ENCODE data around the gene TMEM217.
"Not testable (repeated sequence)": the region's sequence is repeated elsewhere in the genome, so short reads cannot be mapped to it uniquely, and the experiment has no call there.

TMEM217 gene

DNA sequence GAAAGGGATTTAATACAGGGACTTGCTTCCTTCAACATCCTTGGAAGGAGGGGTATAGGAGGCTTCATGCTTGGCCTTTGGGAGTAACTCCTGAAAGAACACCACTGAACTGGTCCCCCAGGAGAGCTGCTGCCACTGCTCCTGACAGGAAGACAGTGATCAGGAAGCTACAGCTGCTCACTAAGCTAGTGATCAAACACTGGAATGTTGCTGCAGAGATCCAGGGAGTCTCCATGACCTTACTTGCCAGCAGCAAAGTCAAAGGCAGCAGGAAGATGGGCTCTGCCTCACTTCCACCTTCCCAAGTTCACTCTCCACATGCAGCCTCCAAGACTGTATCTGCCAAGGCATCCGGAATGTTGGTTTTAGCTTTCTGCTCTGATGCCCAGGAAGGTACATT, 56.2 kb downstream of the TMEM217 start:
- TF ChIP-seq CTCF (IDR thresholded peaks at IDR 0.05; ENCODE audit: low read depth, low read length, missing control alignments): no peak
- no peak overlapping the region for H3K4me3 ChIP-seq (ENCODE audit: low read depth, low read length)
- DNase-seq (ENCODE audit: low read depth): no peak

DNA sequence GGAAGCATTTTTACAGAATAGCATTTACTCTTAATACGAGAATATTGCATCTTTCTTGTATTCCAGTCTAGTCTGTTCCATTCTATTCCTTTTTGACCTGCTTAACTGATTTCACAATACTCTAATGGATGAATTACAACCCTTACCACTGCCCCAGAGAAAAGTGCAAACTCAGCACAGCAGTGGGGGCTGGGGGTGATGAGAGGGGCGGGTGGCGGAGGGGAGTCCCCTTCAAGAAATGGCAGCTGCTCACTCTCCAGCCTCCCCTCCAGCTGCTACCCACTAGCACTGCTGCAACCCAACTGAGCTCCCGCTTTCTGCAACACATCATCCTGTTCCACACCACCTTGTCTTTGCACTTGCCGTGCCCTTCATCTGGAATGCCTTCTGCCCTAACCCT, 57.9 kb downstream of the TMEM217 start:
- DNase-seq (ENCODE audit: low read depth): no peak
- no peak for TF ChIP-seq CTCF (IDR thresholded peaks at IDR 0.05; ENCODE audit: low read depth, low read length, missing control alignments)
- no peak overlapping the region for H3K4me3 ChIP-seq (ENCODE audit: low read depth, low read length)

- DNase-seq (ENCODE audit: low read depth); H3K4me3 ChIP-seq (ENCODE audit: low read depth, low read length): not testable (repeated sequence)
Measured at GRCh38 chr6:37196451-37196850, 61.5 kb downstream of the TMEM217 start.

DNA sequence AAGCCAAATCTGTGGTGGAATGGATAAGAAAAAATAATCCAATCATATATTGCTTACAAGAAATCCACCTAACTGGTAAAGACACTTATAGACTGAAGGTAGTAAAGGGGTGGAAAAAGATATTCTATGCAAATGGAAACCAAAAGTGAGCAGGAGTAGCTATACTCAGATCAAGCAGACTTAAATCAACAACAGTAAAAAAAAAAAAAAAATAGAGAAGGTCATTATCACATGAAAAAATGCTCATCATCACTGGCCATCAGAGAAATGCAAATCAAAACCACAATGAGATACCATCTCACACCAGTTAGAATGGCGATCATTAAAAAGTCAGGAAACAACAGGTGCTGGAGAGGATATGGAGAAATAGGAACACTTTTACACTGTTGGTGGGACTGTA, 63.1 kb downstream of the TMEM217 start:
- not testable (repeated sequence) for DNase-seq (ENCODE audit: low read depth); H3K4me3 ChIP-seq (ENCODE audit: low read depth, low read length)

GRCh38 chr6:37192666-37193065, 65.3 kb downstream of the TMEM217 start:
- TF ChIP-seq CTCF (IDR thresholded peaks at IDR 0.05; ENCODE audit: low read depth, low read length, missing control alignments): no peak
- no peak overlapping the region for H3K4me3 ChIP-seq (ENCODE audit: low read depth, low read length)
- no peak for DNase-seq (ENCODE audit: low read depth)

GRCh38 chr6:37190159-37190535, 67.8 kb downstream of the TMEM217 start:
- TF ChIP-seq CTCF (IDR thresholded peaks at IDR 0.05; ENCODE audit: low read depth, low read length, missing control alignments): no peak
- no peak for DNase-seq (ENCODE audit: low read depth)
- no peak overlapping the region for H3K4me3 ChIP-seq (ENCODE audit: low read depth, low read length)

GRCh38 chr6:37188962-37189510, 68.9 kb downstream of the TMEM217 start:
- no peak for DNase-seq (ENCODE audit: low read depth)
- TF ChIP-seq CTCF (IDR thresholded peaks at IDR 0.05; ENCODE audit: low read depth, low read length, missing control alignments): no peak
- H3K4me3 ChIP-seq (ENCODE audit: low read depth, low read length): no peak overlapping the region

GRCh38 chr6:37187321-37188022, 70.5 kb downstream of the TMEM217 start:
- DNase-seq (ENCODE audit: low read depth): no peak
- no peak overlapping the region for H3K4me3 ChIP-seq (ENCODE audit: low read depth, low read length)
- TF ChIP-seq CTCF (IDR thresholded peaks at IDR 0.05; ENCODE audit: low read depth, low read length, missing control alignments): no peak

DNA sequence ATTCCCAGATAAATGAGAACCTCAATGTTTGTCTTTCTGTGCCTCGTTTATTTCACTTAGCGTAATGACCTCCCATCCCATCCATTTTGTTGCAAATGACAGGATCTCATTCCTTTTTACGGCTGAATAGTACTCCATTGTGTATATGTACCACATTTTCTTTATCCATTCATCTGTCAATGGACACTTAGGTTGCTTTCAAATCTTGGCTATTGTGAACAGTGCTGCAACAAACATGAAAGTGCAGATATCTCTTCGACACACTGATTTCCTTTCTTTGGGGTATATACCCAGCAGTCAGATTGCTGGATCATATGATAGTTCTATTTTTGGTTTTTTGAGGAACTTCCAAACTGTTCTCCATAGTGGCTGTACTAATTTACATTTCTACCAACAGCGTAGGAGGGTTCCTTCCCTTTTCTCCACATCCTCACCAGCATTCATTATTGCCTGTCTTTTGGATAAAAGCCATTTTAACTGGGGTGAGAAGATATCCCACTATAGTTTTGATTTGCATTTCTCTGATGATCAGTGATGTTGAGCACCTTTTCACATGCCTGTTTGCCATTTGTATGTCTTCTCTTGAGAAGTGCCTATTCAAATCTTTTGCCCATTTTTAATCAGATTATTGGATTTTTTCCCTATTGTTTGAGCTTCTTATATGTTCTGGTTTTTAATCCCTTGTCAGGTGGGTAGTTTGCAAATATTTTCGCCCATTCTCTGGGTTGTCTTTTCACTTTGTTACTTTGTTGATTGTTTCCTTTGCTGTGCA, 71.8 kb downstream of the TMEM217 start:
- DNase-seq (ENCODE audit: low read depth); H3K4me3 ChIP-seq (ENCODE audit: low read depth, low read length): not testable (repeated sequence)
